ENCODE measurements around the gene VEPH1.
"Not testable (repeated sequence)": the region's sequence is repeated elsewhere in the genome, so short reads cannot be mapped to it uniquely, and the experiment has no call there.

VEPH1 gene

GRCh38 chr3:157387708-157388435 is 115.3 kb downstream of the VEPH1 start:
- no peak for DNase-seq (ENCODE audit: low read depth)

- DNase-seq (ENCODE audit: low read depth): no peak
Measured at GRCh38 chr3:157384491-157384890, 118.7 kb downstream of the VEPH1 start.

- DNase-seq (ENCODE audit: low read depth): no peak
Measured at GRCh38 chr3:157384031-157384430, 119.2 kb downstream of the VEPH1 start.

- no peak for DNase-seq (ENCODE audit: low read depth)
Measured at GRCh38 chr3:157381606-157382005, 121.6 kb downstream of the VEPH1 start.

GRCh38 chr3:157379525-157380140 is 123.6 kb downstream of the VEPH1 start:
- no peak for DNase-seq (ENCODE audit: low read depth)

- DNase-seq (ENCODE audit: low read depth): no peak
Measured at GRCh38 chr3:157376603-157377300, 126.5 kb downstream of the VEPH1 start.

GRCh38 chr3:157375342-157375986 is 127.8 kb downstream of the VEPH1 start:
- DNase-seq (ENCODE audit: low read depth): no peak

- no peak for DNase-seq (ENCODE audit: low read depth)
Measured at GRCh38 chr3:157374933-157375332, 128.3 kb downstream of the VEPH1 start.

- no peak for DNase-seq (ENCODE audit: low read depth)
Measured at GRCh38 chr3:157373783-157374182, 129.4 kb downstream of the VEPH1 start.

- no peak for DNase-seq (ENCODE audit: low read depth)
Measured at GRCh38 chr3:157370867-157371266, 132.3 kb downstream of the VEPH1 start.

- DNase-seq (ENCODE audit: low read depth): no peak
Measured at GRCh38 chr3:157369727-157370421, 133.3 kb downstream of the VEPH1 start.

- no peak for DNase-seq (ENCODE audit: low read depth)
Measured at GRCh38 chr3:157368171-157368570, 135.0 kb downstream of the VEPH1 start.

- DNase-seq (ENCODE audit: low read depth): no peak
Measured at GRCh38 chr3:157363393-157363792, 139.8 kb downstream of the VEPH1 start.

- DNase-seq (ENCODE audit: low read depth): no peak
Measured at GRCh38 chr3:157362348-157362747, 140.9 kb downstream of the VEPH1 start.

GRCh38 chr3:157360044-157360443 is 143.2 kb downstream of the VEPH1 start:
- DNase-seq (ENCODE audit: low read depth): no peak

- no peak for DNase-seq (ENCODE audit: low read depth)
Measured at GRCh38 chr3:157356541-157356940, 146.7 kb downstream of the VEPH1 start.

GRCh38 chr3:157355276-157355675 is 147.9 kb downstream of the VEPH1 start:
- DNase-seq (ENCODE audit: low read depth): no peak

- DNase-seq (ENCODE audit: low read depth): no peak
Measured at GRCh38 chr3:157354722-157355121, 148.5 kb downstream of the VEPH1 start.

GRCh38 chr3:157354254-157354653 is 149.0 kb downstream of the VEPH1 start:
- no peak for DNase-seq (ENCODE audit: low read depth)

GRCh38 chr3:157353652-157354051 is 149.6 kb downstream of the VEPH1 start:
- no peak for DNase-seq (ENCODE audit: low read depth)

GRCh38 chr3:157351981-157352380 is 151.2 kb downstream of the VEPH1 start:
- DNase-seq (ENCODE audit: low read depth): no peak

- DNase-seq (ENCODE audit: low read depth): not testable (repeated sequence)
Measured at GRCh38 chr3:157350651-157351050, 152.6 kb downstream of the VEPH1 start.

Data from activated T-cell treated with anti-CD3 and anti-CD28 coated beads for 1 hour (primary cell).